GM23248 (cell line): ENCODE measurements around the gene OR5B2. TPM values are rescaled to one million over a fixed set of nuclear protein-coding genes. Genes with fewer than 3 reads are reported as not detected.
"Not testable (repeated sequence)": the region's sequence is repeated elsewhere in the genome, so short reads cannot be mapped to it uniquely, and the experiment has no call there.

ENCODE experiments used
- DNase-seq: peaks from one replicate; pipeline ENCODE4 v3.0.0-alpha.2; 2015
- H2AFZ ChIP-seq: fragments of 200-600 bp; sonication (generic); 2 replicates; pipeline ENCODE4 v1.6.1; 2016; ENCODE audit warnings: antibody characterized with exemption
- H3F3A ChIP-seq: fragments of 200-600 bp; sonication (generic); 2 replicates; pipeline ENCODE4 v1.6.1; 2016; ENCODE audit warnings: mild to moderate bottlenecking, antibody characterized with exemption, mixed run types; ENCODE audit not compliant: insufficient read depth
- H3K27ac ChIP-seq: fragments of 200-600 bp; sonication (generic); 2 replicates; pipeline ENCODE4 v1.5.1; 2016; ENCODE audit warnings: mild to moderate bottlenecking
- H3K27me3 ChIP-seq: fragments of 200-600 bp; sonication (generic); replicated peaks from 2 replicates; pipeline ENCODE4 v1.6.1; 2016; ENCODE audit warnings: mild to moderate bottlenecking; ENCODE audit not compliant: insufficient read depth
- H3K36me3 ChIP-seq: fragments of 200-600 bp; sonication (generic); 2 replicates; pipeline ENCODE4 v1.6.1; 2016; ENCODE audit warnings: low read depth, mild to moderate bottlenecking
- H3K4me1 ChIP-seq: fragments of 200-600 bp; sonication (generic); 2 replicates; pipeline ENCODE4 v1.6.1; 2016; ENCODE audit warnings: mild to moderate bottlenecking; ENCODE audit not compliant: insufficient read depth
- H3K4me2 ChIP-seq: fragments of 200-600 bp; sonication (generic); one replicate; pipeline ENCODE4 v1.6.1; 2016; ENCODE audit warnings: mild to moderate bottlenecking; ENCODE audit not compliant: unreplicated experiment
- H3K4me3 ChIP-seq: fragments of 200-600 bp; sonication (generic); 2 replicates; pipeline ENCODE4 v1.5.1; 2016; ENCODE audit warnings: mild to moderate bottlenecking
- H3K79me2 ChIP-seq: fragments of 200-600 bp; sonication (generic); 2 replicates; pipeline ENCODE4 v1.6.1; 2016; ENCODE audit warnings: mild to moderate bottlenecking; ENCODE audit not compliant: insufficient read depth
- H3K9ac ChIP-seq: fragments of 200-600 bp; sonication (generic); 2 replicates; pipeline ENCODE4 v1.6.1; 2016; ENCODE audit warnings: mild to moderate bottlenecking
- H3K9me2 ChIP-seq: fragments of 200-600 bp; sonication (generic); 2 replicates; pipeline ENCODE4 v1.6.1; 2016; ENCODE audit warnings: mixed run types, mild to moderate bottlenecking, moderate library complexity; ENCODE audit not compliant: insufficient read depth
- H3K9me3 ChIP-seq: fragments of 200-600 bp; sonication (generic); one replicate; pipeline ENCODE4 v1.6.1; 2017; ENCODE audit warnings: low read depth
- H4K20me1 ChIP-seq: fragments of 200-600 bp; sonication (generic); 2 replicates; pipeline ENCODE4 v1.6.0; 2016; ENCODE audit not compliant: insufficient read depth
- EZH2 ChIP-seq: fragments of 200-600 bp; sonication (generic); IDR thresholded peaks from 2 replicates; pipeline ENCODE4 v1.6.1; 2018; ENCODE audit warnings: antibody characterized with exemption, mild to moderate bottlenecking; ENCODE audit not compliant: insufficient read depth, poor library complexity, severe bottlenecking
- EZH2phosphoT487 ChIP-seq: fragments of 200-600 bp; sonication (generic); IDR thresholded peaks from 2 replicates; pipeline ENCODE4 v1.6.1; 2018; ENCODE audit warnings: antibody characterized with exemption, moderate library complexity, mild to moderate bottlenecking, low read depth; ENCODE audit not compliant: insufficient read depth
- whole genome bisulfite sequencing, 2 experiments: methylation state at CpG; one replicate each; pipeline ENCODE4 v1.1.6; 2015 to 2017; ENCODE audit warnings: low lambda C conversion rate in 2 of 2, low coverage in 1 of 2; ENCODE audit errors: missing lambda C conversion rate in 2 of 2; 5-methylcytosine and 5-hydroxymethylcytosine counted together
- in situ Hi-C: fragments of 300-500 bp; cut with MboI; formaldehyde crosslinking; loops from 2 replicates; pipeline ENCODE4 v1.15.0; 2020
- polyA plus RNA-seq: library from polyadenylated mRNA; unstranded; fragments of >200 nt; fragmentation: Nextera tagmentation; extraction: Ambion mirVana; gene quantifications from 2 replicates; pipeline ENCODE4 v1.2.1, GENCODE V29; 2016
- total RNA-seq: library from RNA; depleted of rRNA; stranded (reverse); fragments of >200 nt; shearing (Covaris generic); gene quantifications from 2 replicates; pipeline ENCODE4 v1.2.3, GENCODE V29; 2014

OR5B2 gene
- total and polyA plus RNA-seq, 2 experiments from 2014 or later, result not detected

DNA sequence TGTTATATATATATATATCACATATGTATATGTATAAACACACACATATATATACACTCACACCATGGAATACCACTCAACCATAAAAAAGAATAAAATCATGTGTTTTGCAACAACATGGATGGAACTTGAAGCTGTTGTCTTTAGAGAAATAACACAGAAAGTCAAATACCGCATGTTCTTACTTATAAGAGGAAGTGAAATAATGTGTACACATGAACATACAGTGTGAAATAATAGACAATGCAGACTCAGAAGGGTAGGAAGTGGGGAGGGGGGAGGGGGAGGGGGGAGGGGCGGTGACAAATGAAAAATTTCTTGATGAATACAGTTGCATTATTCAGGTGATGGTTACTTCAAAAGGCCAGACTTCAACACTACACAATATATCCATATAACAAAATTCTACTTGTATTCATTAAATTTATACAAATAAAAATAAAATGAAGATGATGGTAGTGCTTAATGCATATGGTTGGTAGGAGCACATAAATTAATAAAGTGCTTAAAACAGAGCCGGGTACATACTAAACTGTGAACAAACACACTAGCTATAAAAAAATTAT lies 5.8 kb upstream of the OR5B2 start:
- no peak overlapping the region for H3K27ac ChIP-seq
- no peak overlapping the region for H3K4me2 ChIP-seq
- H3K9me2 ChIP-seq, result no peaks in the 10 kb centered on the region
- 48 to 71% methylated on average over 2 to 3 of the region's 3 CpGs for WGBS, 2 experiments
- H3K4me1 ChIP-seq, result no peaks in the 10 kb centered on the region
- no peak for DNase-seq
- H3F3A ChIP-seq, result no peaks in the 10 kb centered on the region
- H3K79me2 ChIP-seq, result no peaks in the 10 kb centered on the region
- in situ Hi-C loops, result no loop called here
- H2AFZ ChIP-seq, result no peak overlapping the region
- H4K20me1 ChIP-seq, result no peaks in the 10 kb centered on the region
- no peak for TF ChIP-seq EZH2phosphoT487
- no peak for TF ChIP-seq EZH2
- no peak overlapping the region for H3K9ac ChIP-seq
- no peaks in the 10 kb centered on the region for H3K36me3 ChIP-seq
- no peaks in the 10 kb centered on the region for H3K27me3 ChIP-seq
- no peaks in the 10 kb centered on the region for H3K9me3 ChIP-seq
- H3K4me3 ChIP-seq, result no peak overlapping the region

DNA sequence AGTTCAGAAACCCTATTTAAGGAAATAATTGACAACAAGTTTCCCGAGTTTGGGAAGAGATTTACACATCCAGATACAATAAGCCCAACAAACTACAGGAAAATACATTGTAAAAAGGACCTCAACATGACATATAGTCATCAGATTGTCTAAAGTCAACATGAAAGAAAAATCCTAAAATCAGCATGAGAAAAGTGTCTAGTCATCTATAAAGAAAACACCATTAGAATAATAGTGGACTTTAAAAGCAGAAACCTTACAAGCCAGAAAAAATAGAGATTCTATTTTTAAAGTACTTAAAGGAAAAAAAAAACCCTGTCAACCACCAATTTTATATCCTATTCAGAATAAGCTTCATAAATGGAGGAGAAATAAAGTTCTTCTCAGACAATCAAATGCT lies 1.4 kb upstream of the OR5B2 start:
- Histone ChIP-seq H3K27ac (no peak overlapping the region), H2AFZ (no peak overlapping the region), H3K9ac (no peak overlapping the region), H3K36me3 (no peaks in the 10 kb centered on the region), H3K4me3 (no peak overlapping the region), H3K27me3 (no peaks in the 10 kb centered on the region), H4K20me1 (no peaks in the 10 kb centered on the region), H3K9me3 (no peaks in the 10 kb centered on the region), H3K4me1 (no peaks in the 10 kb centered on the region), H3F3A (no peaks in the 10 kb centered on the region), H3K9me2 (no peaks in the 10 kb centered on the region), H3K4me2 (no peak overlapping the region), H3K79me2 (no peaks in the 10 kb centered on the region)
- WGBS, 2 experiments, result 14 to 24% methylated on average over 1 of the region's 1 CpG
- DNase-seq, result no peak
- TF ChIP-seq EZH2 (no peak), EZH2phosphoT487 (no peak)
- in situ Hi-C loops, result no loop called here

DNA sequence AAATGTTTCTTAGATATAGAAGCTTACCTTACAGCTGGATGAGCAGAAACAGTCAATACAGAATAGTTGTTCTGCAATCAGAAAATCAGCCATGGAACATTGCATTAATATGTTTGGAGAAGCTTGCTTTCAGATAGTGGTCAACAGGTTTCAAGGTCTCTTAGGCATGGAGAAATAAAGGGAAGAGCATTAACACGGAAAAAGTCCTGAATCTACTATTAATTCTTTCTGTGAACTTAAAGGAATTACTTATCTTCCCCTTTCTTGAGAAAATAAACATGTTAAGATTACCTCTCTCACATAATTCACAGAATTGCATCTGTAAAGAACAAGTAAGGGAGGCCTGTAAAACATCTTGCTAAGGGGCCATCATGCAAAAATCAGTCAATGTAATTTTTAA lies 21.1 kb downstream of the OR5B2 start, which contains the start of gene OR5B3:
Gene OR5B3, minus strand, starts transcription at position 101 of the 400 bp plus-strand sequence. CDS start 3,465 bp downstream, outside the sequence.
- H3K4me2 ChIP-seq, result no peak within 1 kb of the TSS
- no peak within 1 kb of the TSS for H2AFZ ChIP-seq
- DNase-seq, result no peak
- no peaks in the 10 kb centered on the region for H3K9me2 ChIP-seq
- no peak within 1 kb of the TSS for H3K9ac ChIP-seq
- H3F3A ChIP-seq, result no peaks in the 10 kb centered on the region
- H3K27me3 ChIP-seq, result no peaks in the 10 kb centered on the region
- 7 to 9% methylated on average over 1 of the region's 1 CpG for WGBS, 2 experiments
- in situ Hi-C loops, result no loop called here
- H3K27ac ChIP-seq, result no peak within 1 kb of the TSS
- TF ChIP-seq EZH2phosphoT487 (no peak), EZH2 (no peak)
- H3K4me1 ChIP-seq, result no peaks in the 10 kb centered on the region
- peaks cover 5% of the 10 kb centered on the region for H3K9me3 ChIP-seq
- H3K79me2 ChIP-seq, result no peaks in the 10 kb centered on the region
- no peaks in the 10 kb centered on the region for H3K36me3 ChIP-seq
- no peaks in the 10 kb centered on the region for H4K20me1 ChIP-seq
- no peak within 1 kb of the TSS for H3K4me3 ChIP-seq

DNA sequence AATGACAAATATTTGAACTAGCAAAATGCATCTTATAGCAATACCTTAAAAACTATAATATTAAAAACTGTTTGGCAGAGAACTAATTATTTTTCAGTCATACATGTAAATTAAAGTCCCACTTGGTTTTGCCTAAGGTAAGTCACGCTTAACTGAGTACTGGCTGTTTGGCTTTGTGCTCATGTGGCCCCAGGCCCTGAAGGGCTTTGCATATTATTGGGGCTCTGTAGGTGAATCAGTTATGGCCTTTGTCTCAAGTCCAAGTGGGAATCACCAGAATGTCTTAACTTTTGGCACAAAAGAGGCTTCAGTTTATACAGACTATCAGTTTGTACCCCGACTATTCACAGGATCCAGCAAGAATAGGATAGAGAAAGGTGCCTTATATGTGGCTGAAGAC lies 28.3 kb downstream of the OR5B2 start:
- H3K9me3 ChIP-seq, H3K79me2 ChIP-seq, H3K27me3 ChIP-seq, H3K4me3 ChIP-seq, in situ Hi-C loops, H3K36me3 ChIP-seq, H3K9ac ChIP-seq, H3K4me2 ChIP-seq, H3K9me2 ChIP-seq, H4K20me1 ChIP-seq, H2AFZ ChIP-seq, H3K27ac ChIP-seq, DNase-seq: not testable (repeated sequence)
- Histone ChIP-seq H3K4me1 (peaks cover 16% of the 10 kb centered on the region), H3F3A (peaks cover 12% of the 10 kb centered on the region)
- WGBS, 2 experiments, result 67% methylated on average over 1 of the region's 2 CpGs; no CpG with 5 or more reads in 1 of the 2 experiments

DNA sequence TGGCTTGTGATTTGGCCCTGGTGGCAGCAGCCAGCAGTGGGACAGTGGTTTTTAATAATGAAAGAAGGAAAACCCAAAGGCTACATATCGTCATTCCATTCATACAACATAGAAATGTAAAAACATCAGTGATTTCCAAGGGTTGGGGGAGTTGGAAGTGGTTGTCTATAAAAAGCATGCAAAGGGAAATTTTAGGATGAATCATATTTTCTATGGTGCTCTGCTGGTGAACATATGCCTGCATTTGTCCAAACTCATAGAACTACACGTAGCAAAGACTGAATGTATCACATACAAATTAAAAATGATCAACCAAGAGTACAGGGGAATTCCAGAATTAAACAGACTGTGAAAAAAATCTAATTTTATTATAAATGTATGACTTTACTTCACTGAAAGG lies 32.3 kb downstream of the OR5B2 start:
- Histone ChIP-seq H3K36me3 (no peaks in the 10 kb centered on the region), H3K4me3 (no peak overlapping the region), H3K4me1 (peaks cover 52% of the 10 kb centered on the region), H3K9ac (no peak overlapping the region), H3K79me2 (no peaks in the 10 kb centered on the region), H3F3A (peaks cover 47% of the 10 kb centered on the region), H4K20me1 (no peaks in the 10 kb centered on the region), H2AFZ (no peak overlapping the region), H3K9me3 (no peaks in the 10 kb centered on the region), H3K27ac (no peak overlapping the region), H3K9me2 (no peaks in the 10 kb centered on the region), H3K4me2 (peak overlapping the region; percentile 10), H3K27me3 (no peaks in the 10 kb centered on the region)
- DNase-seq, result peak; percentile 40
- 52 to 53% methylated on average over 2 of the region's 2 CpGs for WGBS, 2 experiments
- in situ Hi-C loops, result no loop called here
- TF ChIP-seq EZH2, result no peak
